Measurements from ENCODE around the gene TNF. TPM values are rescaled to one million over a fixed set of nuclear protein-coding genes. Genes with fewer than 3 reads are reported as not detected.
A peak's percentile ranks its signal among the peaks of the same experiment; 100 is the strongest.

The TNF gene
- total RNA-seq, 3 donors from 2014 or later (not counting 1 experiment from before 2014, with no cell fraction given) = 24.2 to 60.8 (median 46.9) TPM

- Mint-ChIP-seq H3K27me3 (ENCODE audit: low read depth in 2 of 2) (no peaks in the 10 kb centered on the region), H3K9me3 (no peaks in the 10 kb centered on the region), H3K27ac (peak within 1 kb of the TSS; percentile 90 to 97), H3K4me3 (peak within 1 kb of the TSS; percentile 95), H3K4me1 (peaks cover 32 to 41% of the 10 kb centered on the region in 2 donors), H3K36me3 (no peaks in the 10 kb centered on the region)
- Histone ChIP-seq H3K27me3 (ENCODE audit: control insufficient read depth, insufficient read depth, low read length) (no peaks in the 10 kb centered on the region), H3K4me3 (ENCODE audit: low read length) (peak within 1 kb of the TSS; percentile 38), H3K9me3 (ENCODE audit: control insufficient read depth, insufficient read depth, low read length) (no peaks in the 10 kb centered on the region), H3K4me1 (ENCODE audit: control insufficient read depth, insufficient read depth, low read length) (peaks cover 40% of the 10 kb centered on the region), H3K36me3 (ENCODE audit: control insufficient read depth, insufficient read depth, low read length) (no peaks in the 10 kb centered on the region), H3K27ac (ENCODE audit: low read length) (peak within 1 kb of the TSS; percentile 87)
- TF ChIP-seq, protein P1, sequence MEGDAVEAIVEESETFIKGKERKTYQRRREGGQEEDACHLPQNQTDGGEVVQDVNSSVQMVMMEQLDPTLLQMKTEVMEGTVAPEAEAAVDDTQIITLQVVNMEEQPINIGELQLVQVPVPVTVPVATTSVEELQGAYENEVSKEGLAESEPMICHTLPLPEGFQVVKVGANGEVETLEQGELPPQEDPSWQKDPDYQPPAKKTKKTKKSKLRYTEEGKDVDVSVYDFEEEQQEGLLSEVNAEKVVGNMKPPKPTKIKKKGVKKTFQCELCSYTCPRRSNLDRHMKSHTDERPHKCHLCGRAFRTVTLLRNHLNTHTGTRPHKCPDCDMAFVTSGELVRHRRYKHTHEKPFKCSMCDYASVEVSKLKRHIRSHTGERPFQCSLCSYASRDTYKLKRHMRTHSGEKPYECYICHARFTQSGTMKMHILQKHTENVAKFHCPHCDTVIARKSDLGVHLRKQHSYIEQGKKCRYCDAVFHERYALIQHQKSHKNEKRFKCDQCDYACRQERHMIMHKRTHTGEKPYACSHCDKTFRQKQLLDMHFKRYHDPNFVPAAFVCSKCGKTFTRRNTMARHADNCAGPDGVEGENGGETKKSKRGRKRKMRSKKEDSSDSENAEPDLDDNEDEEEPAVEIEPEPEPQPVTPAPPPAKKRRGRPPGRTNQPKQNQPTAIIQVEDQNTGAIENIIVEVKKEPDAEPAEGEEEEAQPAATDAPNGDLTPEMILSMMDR (IDR thresholded peaks at IDR 0.05) = peak; percentile 31
- ATAC-seq = peak; percentile 89 to 96 (median 91)
- under 1% methylated on average over 21 of the region's 25 CpGs for WGBS (ENCODE audit: insufficient coverage)
- peak; percentile 76 to 96 for DNase-seq
- intact Hi-C loops (cut with micrococcal nuclease) = loop anchor here (1.0 to 10.0 kb wide), 5 partner anchors 34 to 188 kb away; partner anchors contain the start of genes BAG6 and CLIC1
Observed at GRCh38 chr6:31546958-31547726, 28.2 kb upstream of the TNF start, which contains the start of gene NFKBIL1. Gene NFKBIL1 (plus strand): TSS chr6:31547608. CDS start chr6:31547695, 87 bp downstream.

- Mint-ChIP-seq H3K9me3 (no peaks in the 10 kb centered on the region), H3K36me3 (no peaks in the 10 kb centered on the region), H3K27me3 (ENCODE audit: low read depth in 2 of 2) (no peaks in the 10 kb centered on the region), H3K4me1 (peaks cover 30 to 37% of the 10 kb centered on the region in 2 donors), H3K27ac (peak overlapping the region; percentile 90 to 97), H3K4me3 (peak overlapping the region; percentile 95)
- DNase-seq (no peak), ATAC-seq (no peak)
- TF ChIP-seq, protein P1 (IDR thresholded peaks at IDR 0.05) = no peak
- Histone ChIP-seq H3K36me3 (ENCODE audit: control insufficient read depth, insufficient read depth, low read length) (no peaks in the 10 kb centered on the region), H3K27me3 (ENCODE audit: control insufficient read depth, insufficient read depth, low read length) (no peaks in the 10 kb centered on the region), H3K4me3 (ENCODE audit: low read length) (peak overlapping the region; percentile 38), H3K27ac (ENCODE audit: low read length) (peak overlapping the region; percentile 87), H3K9me3 (ENCODE audit: control insufficient read depth, insufficient read depth, low read length) (no peaks in the 10 kb centered on the region), H3K4me1 (ENCODE audit: control insufficient read depth, insufficient read depth, low read length) (peaks cover 33% of the 10 kb centered on the region)
- intact Hi-C loops (cut with micrococcal nuclease) = loop anchor here (1.0 to 10.0 kb wide), 4 partner anchors 33 to 187 kb away; partner anchors contain the start of gene CLIC1
- WGBS (ENCODE audit: insufficient coverage) = 91% methylated on average over 22 of the region's 24 CpGs
Observed at GRCh38 chr6:31547727-31548543, 27.4 kb upstream of the TNF start.

DNA sequence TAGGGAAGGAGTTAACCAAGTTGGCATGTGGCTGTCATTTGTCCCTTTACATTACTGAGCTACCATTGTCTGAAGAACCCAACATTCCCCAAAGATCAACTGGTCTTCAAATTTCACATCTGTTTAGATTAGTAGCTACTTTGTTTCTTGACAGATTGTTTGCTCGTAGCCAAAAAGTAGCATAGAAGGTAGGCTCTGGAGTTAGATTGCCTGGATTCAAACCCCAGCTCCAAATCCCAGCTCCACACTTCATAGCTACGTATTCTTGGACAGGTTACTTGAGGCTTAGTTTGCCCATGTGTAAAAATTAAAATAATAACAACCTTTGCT is 26.9 kb upstream of the TNF start:
- ATAC-seq = no peak
- no peak for DNase-seq
- H3K9me3 Mint-ChIP-seq = no peaks in the 10 kb centered on the region
- TF ChIP-seq, protein P1 (IDR thresholded peaks at IDR 0.05) = no peak
- Histone ChIP-seq H3K27ac (ENCODE audit: low read length) (peak overlapping the region; percentile 87), H3K9me3 (ENCODE audit: control insufficient read depth, insufficient read depth, low read length) (no peaks in the 10 kb centered on the region), H3K4me3 (ENCODE audit: low read length) (no peak overlapping the region), H3K27me3 (ENCODE audit: control insufficient read depth, insufficient read depth, low read length) (no peaks in the 10 kb centered on the region), H3K4me1 (ENCODE audit: control insufficient read depth, insufficient read depth, low read length) (peaks cover 33% of the 10 kb centered on the region), H3K36me3 (ENCODE audit: control insufficient read depth, insufficient read depth, low read length) (no peaks in the 10 kb centered on the region)
- WGBS (ENCODE audit: insufficient coverage) = 100% methylated on average over 2 of the region's 2 CpGs
- H3K4me3 Mint-ChIP-seq = peak overlapping the region; percentile 45
- H3K27me3 Mint-ChIP-seq (ENCODE audit: low read depth in 2 of 2) = no peaks in the 10 kb centered on the region
- peaks cover 30 to 37% of the 10 kb centered on the region in 2 donors for H3K4me1 Mint-ChIP-seq
- intact Hi-C loops (cut with micrococcal nuclease) = loop anchor here (10.0 kb wide), 1 partner anchor 186 kb away; the partner anchor contains the start of gene CLIC1
- peak overlapping the region; percentile 90 to 97 for H3K27ac Mint-ChIP-seq
- H3K36me3 Mint-ChIP-seq = no peaks in the 10 kb centered on the region
